GM18508 (cell line): ENCODE results near the gene DDX47.
"Not testable (repeated sequence)": the region's sequence is repeated elsewhere in the genome, so short reads cannot be mapped to it uniquely, and the experiment has no call there.

ENCODE experiments used
- ATAC-seq: cut with Tn5 transposase; IDR thresholded peaks from one replicate; pipeline ENCODE4 v1.9.1; 2021; ENCODE audit warnings: moderate number of reproducible peaks; ENCODE audit not compliant: insufficient read depth, unreplicated experiment

The DDX47 gene

GRCh38 chr12:12868477-12869235 lies 55.5 kb downstream of the DDX47 start:
- ATAC-seq, result no peak

- ATAC-seq, result no peak
These were observed 57.3 kb downstream of the DDX47 start for GRCh38 chr12:12870465-12870864.

DNA sequence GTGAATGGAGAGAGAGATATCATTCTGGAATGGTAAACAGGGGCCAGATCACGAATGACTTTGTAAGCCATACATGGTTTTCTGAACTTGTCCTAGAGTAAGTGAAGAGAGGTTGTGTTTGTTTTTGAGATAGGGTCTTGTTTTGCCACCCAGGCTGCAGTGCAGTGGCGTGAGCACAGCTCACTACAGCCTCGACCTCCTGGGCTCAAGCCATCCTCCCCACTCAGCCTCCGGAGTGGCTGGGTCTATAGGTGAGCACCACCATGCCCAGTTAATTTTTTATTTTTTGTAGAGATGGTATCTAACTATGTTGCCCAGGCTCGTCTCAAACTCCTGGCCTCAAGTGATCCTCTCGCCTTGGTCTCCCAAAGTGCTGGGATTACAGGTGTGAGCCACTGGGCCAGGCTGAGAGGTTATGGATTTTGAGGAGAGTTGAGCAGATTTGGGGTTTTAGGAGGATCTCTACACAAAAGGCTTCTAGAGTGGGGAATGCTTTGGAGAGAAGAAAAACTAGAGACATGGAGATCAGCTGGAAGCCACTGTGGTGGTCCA lies 58.5 kb downstream of the DDX47 start:
- ATAC-seq, result no peak

DNA sequence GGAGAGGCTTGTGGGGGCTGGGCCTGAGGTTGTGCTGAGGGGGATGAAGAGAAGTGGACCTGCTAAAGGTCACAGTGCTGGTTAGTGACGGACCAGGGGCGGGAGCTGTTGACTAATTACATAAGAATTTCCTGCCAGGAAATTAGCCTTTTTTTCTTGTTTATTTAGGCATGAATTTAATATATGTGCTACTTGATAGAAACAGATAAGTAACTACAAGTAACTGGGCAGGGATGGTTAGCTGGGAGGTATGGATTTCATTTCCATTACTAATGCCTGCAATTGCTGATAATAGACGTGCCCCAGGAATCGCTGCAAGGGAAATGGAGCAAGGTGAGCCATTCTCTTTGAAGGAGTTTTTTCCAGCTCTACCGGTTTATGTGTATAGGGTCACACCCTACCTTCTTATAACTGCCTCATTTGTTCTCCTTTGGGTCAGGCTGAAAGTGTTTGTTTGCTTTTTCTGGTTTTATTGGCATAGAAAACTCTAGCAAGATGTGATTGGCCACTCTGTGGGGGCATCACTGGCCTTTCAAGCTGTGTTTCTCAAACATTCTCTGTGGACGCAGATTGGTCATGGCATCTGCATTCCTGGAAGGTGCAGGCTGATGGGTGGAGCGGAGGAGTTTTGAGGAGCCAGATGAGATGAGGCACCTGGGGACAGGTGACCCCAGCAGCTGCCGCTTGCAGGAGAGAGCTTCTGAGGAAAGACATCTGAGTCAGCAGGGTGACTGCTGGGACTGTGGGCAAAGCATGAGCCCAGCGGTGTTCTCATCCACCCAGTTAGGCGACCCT lies 59.2 kb downstream of the DDX47 start:
- no peak for ATAC-seq

GRCh38 chr12:12872934-12873275 lies 59.8 kb downstream of the DDX47 start:
- no peak for ATAC-seq

GRCh38 chr12:12874029-12874428 lies 60.9 kb downstream of the DDX47 start:
- ATAC-seq, result no peak

DNA sequence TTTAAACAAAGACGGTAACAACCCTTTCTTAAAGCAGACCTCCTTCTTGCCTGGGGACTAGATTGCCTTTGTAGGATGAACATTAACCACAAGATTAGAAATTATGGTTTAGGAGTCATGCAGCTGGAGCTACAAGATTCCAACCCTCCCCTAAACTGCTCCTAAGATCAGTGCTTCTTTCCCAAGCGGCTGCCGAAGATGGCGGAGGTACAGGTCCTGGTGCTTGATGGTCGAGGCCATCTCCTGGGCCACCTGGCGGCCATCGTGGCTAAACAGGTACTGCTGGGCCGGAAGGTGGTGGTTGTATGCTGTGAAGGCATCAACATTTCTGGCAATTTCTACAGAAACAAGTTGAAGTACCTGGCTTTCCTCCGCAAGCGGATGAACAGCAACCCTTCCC lies 62.2 kb downstream of the DDX47 start:
- ATAC-seq, result not testable (repeated sequence)

- no peak for ATAC-seq
These were observed 64.1 kb downstream of the DDX47 start for GRCh38 chr12:12877153-12877768.

DNA sequence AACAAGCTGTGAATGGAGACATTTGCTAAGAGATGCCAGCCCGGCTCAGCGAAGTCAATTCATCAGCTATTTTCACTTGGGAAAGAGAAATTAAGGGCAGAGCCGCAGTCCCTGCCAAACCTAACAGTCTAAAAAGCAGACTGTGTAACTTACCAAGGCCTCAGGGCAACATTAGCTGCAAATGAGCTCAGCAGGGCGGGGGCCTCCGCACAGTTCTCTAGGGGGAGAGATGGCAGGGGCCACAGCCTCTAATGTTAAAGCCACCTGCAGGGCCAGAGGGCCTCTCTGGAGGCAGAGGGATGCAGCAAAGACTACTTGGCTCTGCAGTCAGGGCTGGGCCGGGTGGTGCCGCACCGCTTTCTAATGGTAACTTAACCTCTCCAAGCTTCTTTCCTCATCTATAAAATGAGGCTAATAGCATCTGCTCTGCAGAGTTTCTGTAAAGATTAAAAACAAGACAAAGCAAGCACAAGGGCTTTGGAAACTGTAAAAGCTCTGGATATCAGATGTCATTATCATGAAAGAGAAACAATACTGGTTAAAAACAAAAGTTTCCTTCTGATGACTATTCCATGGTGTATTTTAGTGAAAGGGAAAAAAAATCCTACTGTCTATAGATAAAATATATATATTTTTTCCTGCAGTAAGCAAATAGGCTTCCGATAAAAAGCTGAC lies 64.8 kb downstream of the DDX47 start:
- no peak for ATAC-seq
